CD4-positive, alpha-beta T cell treated with Interleukin-17A for 1 hour (primary cell): ENCODE results near the gene VPS54.

Experiments used
- DNase-seq: peaks from one replicate; pipeline ENCODE4 v3.0.0-alpha.2; 2020

Gene VPS54, protein sequence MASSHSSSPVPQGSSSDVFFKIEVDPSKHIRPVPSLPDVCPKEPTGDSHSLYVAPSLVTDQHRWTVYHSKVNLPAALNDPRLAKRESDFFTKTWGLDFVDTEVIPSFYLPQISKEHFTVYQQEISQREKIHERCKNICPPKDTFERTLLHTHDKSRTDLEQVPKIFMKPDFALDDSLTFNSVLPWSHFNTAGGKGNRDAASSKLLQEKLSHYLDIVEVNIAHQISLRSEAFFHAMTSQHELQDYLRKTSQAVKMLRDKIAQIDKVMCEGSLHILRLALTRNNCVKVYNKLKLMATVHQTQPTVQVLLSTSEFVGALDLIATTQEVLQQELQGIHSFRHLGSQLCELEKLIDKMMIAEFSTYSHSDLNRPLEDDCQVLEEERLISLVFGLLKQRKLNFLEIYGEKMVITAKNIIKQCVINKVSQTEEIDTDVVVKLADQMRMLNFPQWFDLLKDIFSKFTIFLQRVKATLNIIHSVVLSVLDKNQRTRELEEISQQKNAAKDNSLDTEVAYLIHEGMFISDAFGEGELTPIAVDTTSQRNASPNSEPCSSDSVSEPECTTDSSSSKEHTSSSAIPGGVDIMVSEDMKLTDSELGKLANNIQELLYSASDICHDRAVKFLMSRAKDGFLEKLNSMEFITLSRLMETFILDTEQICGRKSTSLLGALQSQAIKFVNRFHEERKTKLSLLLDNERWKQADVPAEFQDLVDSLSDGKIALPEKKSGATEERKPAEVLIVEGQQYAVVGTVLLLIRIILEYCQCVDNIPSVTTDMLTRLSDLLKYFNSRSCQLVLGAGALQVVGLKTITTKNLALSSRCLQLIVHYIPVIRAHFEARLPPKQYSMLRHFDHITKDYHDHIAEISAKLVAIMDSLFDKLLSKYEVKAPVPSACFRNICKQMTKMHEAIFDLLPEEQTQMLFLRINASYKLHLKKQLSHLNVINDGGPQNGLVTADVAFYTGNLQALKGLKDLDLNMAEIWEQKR

DNA sequence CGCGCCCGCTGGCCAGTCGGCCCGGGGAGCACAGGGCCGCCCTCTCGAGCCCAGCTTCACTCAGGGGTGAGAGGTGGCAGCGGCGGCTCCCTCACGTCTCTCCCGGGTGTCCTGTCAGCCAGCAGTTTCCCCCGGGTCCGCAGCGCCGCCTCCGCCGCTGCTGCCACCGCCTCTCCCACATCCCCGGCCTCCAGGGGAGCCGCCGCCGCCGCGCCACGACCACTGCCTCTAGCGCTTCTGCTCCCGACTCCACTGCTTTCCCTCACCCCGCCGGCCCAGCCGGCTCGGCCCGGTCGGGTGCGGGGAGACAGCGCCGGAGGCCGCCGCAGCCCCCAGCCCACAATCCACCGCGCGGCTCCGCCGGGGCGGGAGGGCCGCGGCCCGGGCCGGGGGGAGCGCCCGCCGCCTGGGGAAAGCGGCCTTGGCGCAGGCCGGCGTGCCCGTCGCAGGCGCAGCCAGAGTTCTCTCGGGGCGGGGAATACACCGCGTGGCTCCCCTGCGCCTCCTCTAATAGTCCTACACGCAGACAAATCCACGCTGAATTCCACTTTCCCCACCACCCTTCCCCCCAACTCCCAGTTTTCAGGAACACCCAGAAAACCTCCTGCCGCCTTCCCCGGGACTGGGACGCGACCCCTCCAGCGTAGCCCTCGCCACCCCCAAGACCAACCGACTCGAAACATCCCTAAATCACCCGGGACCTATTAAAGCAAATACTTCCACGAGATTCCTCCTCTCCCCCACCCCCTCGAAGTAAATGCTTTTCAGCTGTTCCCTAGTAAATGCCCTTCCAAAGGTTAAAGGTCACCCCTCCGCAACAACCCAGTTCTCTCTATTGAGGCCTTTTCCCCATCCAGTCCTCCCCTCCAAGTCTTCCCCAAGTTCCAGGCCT, at the start of gene VPS54:
VPS54 (minus strand) TSS at position 346 of the 892 bp plus-strand sequence. CDS start 35,429 bp downstream, outside the sequence.
- peak; percentile 63 for DNase-seq

DNA sequence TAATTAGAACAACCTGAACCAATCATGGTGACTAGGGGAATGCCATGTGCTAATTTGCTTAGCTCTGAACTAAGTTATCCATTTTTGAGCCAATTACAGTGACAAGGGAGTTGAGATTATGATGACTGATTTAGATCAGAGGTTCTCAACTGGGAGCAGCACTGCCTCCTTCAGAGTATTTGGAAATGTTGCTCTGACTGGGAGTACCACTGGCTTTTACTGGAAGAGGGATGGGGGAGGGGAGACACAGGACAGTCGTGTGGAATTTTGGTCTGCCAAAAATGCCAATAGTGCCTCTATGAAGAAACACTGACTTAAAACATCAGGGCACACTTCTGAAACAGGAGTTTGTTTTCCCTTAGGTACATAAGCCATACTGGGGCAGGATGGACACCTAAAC, 48.1 kb upstream of the VPS54 start:
- no peak for DNase-seq

DNA sequence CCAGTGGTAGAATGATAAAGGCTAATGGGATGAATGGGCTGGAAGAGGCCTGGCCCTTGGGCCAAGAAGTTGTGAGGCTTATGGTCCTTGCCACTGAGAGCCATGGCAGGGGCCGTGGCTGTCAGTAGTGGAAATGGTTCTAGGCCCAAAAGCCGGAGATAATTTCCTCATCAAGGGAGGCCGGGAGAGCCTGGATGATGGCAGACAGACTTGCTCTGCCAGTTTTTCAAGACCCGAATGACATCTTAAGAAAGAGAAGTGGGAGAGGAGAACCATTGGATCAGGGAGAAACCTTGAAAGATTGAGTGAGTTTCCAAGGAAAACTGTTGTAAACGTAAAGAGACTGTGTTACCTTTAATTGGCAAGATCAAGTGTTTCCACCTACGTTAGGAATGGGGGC, 46.3 kb upstream of the VPS54 start:
- DNase-seq: no peak

DNA sequence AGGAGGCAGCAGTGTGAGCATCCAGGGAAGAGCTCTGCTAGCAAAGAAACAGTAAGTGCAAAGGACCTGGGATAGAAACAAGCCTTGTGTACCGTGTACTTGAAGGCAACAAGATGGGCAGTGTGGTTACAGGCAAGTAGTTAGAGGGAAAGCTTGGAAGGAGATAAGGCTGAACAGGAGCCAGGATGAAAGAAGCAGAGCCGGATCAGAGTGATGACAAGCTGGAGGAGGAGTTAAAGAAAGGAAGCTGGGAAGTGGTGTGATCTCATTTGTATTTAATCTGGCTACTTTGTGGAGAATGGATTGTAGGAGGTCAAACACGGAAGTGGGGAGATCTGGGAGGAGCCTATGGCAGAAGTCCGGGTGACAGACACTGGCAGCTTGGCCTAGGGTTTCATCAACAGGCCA, 44.7 kb upstream of the VPS54 start:
- no peak for DNase-seq

DNA sequence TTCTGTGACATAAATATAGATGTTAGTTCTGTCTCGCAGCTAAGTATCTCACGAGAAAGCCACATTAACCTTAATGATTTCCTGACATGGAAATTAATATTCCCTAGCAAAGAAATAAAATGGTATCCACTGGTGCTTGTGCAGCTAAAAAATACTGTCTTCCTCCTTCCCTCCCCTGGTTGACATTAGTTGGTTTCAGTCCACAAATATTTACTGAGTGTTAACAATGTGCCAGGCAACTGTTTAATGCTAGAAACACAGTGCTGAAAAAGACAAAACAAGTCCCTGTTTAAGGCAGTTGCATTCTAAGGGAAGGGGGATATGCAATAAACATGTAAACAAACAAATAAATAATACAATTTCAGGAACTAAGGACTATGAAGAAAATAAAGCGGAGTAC, 44.2 kb upstream of the VPS54 start:
- no peak for DNase-seq

DNA sequence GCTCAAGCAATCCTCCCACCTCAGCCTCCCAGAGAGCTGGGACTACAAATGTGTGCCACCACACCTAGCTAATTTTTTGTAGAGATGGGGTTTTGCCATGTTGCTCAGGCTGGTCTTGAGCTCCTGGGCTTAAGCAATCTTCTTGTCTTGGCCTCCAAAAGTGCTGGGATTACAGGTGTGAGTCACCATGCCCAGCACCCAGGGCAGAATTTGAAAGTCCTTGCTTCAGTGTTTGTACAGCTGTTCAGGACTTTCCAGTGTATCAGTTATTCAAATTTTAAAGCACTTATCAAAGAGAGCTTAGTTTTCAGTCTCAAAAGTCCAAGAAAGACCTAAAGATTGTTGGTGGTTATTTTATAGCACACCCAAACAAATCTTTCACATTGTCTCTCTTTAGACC, 43.6 kb upstream of the VPS54 start:
- no peak for DNase-seq

DNA sequence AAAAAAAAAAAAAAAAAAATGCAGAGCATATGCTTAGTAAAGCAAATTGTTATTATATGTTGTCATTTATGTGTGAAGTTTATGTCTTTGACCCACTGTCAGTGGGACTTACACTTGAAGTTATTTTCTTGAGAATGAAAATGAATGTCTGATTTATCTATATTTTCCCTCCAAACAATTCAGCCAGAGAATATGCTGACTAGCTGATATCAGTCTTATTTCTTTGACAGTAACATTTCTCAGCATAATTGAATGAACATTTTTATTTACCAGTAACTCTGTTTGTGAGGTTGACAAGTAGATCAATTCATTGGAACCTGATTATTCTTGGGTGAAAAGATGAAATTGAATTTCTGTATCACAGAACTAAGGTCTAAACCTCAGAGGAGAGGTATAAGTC, 40.0 kb upstream of the VPS54 start:
- no peak for DNase-seq

DNA sequence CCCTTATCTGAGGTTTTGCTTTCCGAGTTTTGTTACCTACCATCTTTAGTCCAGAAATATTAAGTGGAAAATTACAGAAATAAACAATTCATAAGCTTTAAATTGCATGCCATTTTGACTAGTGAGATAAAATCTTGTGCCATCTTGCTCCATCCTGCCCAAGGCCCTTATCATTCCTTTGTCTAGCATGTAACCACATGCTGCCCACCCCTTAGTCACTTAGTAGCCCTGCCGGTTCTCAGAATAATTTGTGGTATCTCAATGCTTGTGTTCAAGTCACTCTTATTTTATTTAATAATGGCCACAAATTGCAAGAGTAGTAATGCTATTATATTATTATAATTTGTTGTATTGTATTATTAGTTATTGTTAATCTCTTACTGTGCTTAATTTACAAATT, 36.8 kb upstream of the VPS54 start:
- DNase-seq: no peak

DNA sequence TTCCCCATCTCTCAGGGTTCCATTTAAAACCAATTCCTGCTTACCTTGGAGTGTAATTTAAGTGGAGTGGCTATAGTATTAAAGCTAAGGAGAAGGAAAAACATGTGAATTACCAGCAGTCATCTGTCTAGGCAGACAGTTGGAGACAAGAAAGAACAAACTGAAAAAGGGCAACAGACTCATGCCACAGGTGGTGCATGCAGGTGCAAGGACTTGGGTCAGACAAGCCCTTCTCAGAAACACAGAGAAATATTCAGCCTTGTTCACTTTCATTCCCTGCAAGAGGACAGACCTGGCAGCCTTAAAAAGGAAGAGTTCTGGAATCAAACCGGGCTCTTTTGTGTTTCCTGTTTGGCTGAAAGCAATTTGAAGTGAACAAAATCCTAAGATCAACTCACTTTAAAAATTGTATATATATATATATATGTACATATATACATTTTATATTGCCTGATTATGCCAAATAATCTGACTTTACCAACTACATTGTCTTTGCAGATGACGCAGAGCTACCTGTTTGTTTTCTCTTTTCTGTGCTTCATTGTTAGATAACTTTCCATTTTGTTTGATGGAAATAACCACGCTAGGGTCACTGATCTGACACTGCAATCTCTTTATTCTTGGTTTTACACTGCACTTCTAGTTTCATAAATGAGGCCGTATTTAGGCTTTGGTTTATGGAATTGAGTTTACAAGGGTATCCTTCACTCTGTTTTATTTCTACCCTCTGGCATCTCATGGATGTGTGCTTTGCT, 35.1 kb upstream of the VPS54 start:
- no peak for DNase-seq

DNA sequence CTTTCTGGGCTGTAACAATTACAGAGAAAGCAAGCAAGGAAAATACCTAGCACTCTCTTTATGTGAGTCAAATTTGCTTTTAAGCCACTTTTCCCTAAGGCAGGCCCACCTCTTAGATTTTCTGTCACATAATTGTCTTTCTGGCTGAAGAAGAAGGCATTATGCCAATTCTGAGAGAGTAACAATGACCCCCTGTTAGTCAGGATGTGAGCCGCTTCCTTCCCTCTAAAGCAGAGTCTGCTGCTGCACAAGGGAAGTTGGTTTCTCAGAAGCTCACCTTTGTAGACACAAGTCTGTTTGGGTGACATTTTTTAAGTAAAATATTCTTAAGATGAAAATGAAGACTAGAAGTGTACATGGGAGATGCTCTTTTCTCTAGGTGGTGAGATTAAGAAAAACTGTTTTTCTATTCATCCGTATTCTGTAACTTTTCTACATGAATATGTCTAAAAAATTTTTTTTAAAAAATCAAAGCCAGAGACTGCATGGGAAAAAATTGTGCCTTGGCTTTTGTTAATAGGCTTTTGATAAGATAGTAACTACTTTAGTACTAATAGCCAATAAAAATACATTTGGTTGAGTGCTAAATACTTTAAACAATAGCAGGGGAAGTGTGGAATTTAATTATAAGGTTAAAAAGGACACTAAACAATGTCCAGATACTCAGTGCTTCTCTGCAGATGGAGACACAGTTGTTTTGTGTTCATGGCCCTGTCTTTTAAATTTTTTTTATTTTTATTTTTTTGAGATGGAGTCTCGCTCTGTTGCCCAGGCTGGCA, 33.4 kb upstream of the VPS54 start:
- DNase-seq: peak; percentile 26

DNA sequence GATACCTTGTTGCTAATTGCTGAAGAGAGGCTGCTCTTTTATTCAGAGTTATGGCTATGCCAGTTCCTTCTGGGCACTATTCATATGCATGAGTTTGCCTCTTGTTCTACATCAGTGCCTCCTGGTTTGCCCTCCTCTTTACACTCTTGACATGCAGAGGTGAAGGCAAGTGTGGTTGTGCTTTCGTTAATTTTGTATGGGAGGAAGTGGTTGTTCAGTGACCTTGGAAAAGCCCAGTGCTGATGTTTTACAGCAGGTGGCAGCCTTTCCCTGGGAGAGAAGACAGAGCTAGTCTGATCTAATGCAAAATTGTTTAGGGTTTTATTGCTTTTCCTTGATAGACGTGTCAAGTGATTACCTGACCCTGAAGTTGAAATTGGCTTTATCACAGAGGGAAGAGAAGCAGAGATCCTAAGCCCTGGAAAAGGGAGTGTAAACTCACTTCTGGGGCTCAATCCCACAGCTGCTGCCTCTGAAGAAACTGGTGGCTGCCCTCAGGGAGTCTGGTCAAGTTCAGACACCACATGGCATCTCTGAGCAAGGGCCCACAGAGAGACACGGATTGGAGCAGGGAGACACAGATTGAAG, 30.5 kb upstream of the VPS54 start:
- DNase-seq: peak; percentile 85

DNA sequence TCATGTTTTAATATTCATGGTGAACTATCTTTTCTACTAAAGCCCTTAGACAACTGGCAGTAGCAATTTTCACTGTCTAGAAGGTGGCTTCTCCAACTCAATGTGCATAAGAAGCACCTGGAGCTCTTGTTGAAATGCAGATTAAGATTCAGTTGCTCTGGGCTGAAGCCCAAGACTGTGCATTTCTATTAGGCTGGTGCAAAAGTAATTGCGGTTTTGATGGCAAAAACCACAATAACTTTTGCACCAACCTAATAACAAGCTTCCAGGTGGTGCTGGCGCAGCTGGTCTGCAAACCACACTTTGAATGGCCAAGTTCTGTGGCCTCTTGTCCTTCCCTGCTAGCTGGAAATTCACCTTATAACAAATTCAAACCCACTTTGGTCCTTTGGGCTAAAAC, 26.7 kb upstream of the VPS54 start:
- DNase-seq: no peak

DNA sequence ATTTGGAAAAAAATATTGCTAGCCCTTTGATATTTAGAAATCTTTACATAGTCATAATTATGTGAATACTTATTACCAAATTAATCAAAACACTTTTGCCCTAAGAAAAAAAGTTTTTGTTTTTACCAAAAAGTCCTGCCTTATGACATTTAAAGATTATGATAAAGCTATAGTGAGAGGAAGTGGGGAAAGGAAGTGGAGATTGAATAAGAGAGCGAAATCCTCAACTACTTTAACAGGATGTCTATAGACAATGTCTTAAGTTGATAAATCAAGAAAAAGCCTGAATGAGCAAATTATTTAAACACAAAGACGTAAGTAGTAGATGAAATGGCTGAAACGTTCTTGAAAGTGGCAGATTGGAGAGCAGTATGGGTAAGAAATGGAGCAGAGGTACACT, 20.9 kb upstream of the VPS54 start:
- no peak for DNase-seq

DNA sequence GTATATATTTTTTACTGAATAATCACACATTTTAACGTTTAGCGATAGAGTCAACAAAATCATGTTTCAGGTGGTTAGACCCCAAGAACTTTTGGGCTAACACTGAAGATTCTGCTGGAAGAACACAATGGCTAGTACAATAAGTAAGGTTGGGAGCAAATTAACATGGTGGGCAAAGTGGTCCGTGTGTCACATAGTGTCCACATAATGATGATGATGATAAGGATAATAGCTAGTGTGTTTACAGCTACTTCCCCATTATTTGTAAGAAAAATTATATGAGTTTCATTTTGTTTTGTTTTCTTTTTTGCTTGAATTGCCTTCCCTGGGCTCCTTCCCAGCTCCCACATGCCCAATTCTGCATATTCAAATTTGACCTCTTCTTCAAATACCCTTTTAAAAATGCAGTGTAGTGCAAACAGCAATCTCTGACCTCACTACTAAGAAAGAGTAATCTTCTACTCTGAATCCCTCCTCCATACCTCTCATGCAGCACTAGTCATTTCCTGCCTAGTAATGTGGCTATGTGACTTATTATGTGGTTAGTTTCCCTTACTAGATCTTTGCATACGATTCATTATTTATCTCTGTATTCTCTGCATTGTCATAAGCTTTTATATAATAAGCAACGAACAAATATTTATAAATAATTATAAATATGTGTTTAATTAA, 16.9 kb upstream of the VPS54 start:
- peak; percentile 72 for DNase-seq

DNA sequence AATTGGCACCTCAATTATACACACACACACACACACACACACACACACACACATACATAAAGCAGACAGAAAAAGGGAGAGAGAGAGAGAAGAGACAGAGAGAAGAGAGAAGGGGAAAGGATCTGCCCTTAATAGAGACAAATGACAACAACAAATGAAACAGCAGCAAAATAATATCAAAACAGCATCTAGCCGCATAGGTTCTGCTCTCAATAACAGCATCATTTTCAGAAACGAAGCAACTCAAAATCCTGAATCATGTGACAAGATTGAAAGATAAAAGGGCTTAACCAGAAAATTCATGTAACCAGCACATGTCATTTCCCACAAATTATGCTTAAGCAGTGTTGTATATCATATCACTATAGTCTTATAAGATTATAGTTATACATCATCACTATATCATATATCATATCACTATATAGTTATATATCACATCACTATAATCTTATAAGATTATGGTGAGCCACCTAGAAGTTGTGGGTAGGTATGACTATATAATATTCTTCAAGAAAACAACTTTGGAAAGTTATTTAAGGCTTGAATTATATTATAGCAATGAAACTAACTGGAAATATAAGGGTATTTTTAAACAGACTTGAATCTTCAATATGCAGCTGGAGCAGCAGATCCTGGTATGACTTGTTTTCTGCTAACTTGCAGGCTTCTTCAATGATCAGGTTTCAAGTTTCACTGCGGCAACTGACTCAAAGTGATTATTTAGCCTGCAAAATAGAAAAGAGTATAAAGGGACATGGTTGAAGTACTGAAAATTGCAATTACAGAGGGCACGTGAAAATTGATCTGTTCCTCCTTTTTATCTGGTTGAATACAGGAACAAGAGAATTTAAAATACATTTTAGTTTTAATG, 16.1 kb upstream of the VPS54 start:
- peak; percentile 32 for DNase-seq

DNA sequence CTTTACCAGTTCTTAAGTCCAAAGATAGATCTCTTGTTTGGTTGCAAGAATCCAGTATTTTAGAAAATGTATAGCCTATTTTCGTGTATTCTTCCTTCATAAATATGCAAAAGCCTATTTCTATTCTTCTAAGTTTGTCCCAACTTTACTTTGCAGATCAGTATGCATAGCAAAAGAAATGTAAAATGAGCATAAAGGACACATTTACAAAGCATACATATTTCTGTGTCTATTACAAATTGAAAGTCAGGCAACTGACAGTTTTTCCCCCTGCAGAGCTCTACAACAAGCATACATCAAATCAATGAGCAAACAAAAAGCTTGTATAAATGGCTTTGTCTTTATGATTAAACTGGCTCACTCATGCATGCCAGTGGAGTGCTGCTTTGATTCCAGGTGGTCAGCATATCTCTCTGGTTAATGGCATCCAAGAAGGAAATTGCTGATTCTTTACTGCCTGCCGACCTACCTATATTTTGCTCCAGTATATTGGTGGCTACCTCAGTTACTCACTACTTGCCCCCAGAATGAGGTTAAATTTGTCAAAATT, 10.0 kb upstream of the VPS54 start:
- DNase-seq: no peak

DNA sequence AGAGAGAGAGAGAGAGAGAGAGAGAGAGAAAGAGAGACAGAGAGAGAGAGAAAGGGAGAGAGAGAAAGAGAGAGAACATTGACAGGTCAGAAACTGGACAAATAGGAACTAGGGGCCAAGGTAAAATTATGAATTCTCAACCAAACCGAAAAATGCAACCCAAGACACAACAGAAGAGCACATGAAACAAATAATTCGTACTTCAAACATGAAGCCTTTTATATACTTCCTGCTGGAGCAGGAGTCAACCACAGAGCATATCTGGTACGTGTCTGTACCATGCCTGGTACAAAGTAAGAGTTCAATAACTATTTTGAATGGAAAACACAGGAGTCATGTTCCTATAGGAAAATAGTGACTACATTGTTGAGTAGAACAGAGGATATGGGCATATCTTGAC, 6.5 kb upstream of the VPS54 start:
- peak; percentile 42 for DNase-seq

DNA sequence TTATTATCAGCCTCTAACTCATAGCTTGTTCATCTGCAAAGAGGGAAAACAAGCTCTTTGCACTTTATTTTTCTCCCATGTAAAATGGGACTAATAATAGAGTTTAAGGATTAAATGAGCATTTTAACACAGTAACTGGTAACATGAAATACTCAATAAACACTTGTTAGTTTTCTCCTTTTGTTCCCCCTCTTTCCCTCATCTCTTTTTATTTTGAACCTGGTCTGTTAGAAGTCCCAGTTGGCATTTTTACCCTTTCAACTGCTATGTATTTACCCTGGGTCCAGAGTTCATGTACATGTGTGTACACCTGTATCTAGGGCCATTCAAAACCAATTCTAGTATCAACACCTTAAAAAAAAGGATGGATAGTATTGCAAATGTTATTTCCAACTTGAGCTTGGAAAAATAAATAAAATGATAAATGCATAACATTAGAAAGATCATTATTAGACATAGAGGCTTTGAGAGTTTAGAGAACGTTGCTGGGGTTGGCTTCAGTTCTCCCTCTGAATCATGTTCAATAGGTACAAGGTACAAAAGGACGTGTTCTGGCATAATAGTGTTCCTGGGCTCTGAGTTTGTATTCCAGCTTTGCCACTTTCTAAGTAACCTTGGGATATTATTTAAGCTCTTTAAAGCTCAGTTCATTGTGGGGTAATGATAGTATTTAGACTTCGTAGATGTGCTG, 5.2 kb upstream of the VPS54 start:
- no peak for DNase-seq
